ENCODE measurements around the gene HCFC2. TPM values are rescaled to one million over a fixed set of nuclear protein-coding genes. Genes with fewer than 3 reads are reported as not detected.
"Not testable (repeated sequence)": the region's sequence is repeated elsewhere in the genome, so short reads cannot be mapped to it uniquely, and the experiment has no call there.

HCFC2 gene
- 3.4 TPM for polyA plus RNA-seq (2013, experiment 1 of 4)
- 4.1 TPM for polyA plus RNA-seq (2013, experiment 2 of 4)
- polyA plus RNA-seq (2013, experiment 3 of 4) = 4.4 TPM
- polyA plus RNA-seq (2013, experiment 4 of 4) = 4.3 TPM

DNA sequence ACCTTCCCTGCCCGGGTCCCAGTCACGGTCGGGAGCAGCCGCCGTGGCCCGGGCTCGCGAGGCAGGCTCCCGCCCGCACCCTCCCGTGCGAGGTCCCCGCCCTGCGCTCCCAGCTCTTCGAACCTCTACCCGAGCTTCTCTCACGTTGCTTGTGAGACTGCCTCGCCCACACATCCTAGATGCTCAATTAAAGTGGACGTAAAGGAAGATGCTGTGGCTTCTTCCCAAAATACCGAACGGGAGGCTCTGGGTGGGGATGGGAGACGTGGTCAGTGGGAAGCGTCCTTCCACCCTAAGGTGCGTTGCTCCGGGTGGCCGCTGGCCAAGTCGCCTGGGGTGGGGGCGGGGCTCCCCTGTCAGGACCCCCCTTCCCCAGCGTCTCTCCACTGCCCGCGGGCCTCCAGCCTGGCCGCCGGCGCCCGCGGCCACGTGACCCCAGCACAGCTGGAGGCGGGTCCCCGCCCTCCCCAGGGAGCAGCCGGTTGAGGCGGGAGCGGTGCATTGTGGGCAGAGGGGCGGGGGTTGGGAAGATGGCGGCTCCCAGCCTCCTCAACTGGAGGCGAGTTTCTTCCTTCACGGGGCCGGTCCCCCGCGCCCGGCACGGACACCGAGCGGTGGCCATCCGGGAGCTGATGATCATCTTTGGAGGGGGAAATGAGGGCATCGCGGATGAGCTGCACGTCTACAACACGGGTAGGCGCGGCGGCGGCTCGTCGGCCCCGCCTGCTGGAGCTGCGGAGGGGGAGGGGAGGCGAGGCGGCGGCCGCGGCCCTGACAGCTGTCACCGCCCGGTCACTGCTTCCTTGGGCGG, at the start of gene HCFC2:
TSS of gene HCFC2 (plus strand) at position 501 of the 811 bp plus-strand sequence. CDS start at position 531, 30 bp downstream.
- H3K9me3 ChIP-seq (ENCODE audit: control insufficient read depth, low read length) = no peaks in the 10 kb centered on the region
- 0% methylated on average over 74 of the region's 74 CpGs for WGBS, 2 experiments
- H3K4me3 ChIP-seq (ENCODE audit: insufficient read depth, low read depth, low read length) = peak within 1 kb of the TSS; percentile 88
- H3K27me3 ChIP-seq (ENCODE audit: control insufficient read depth, insufficient read depth, low read length, poor library complexity, severe bottlenecking) = peaks cover 19% of the 10 kb centered on the region
- no peaks in the 10 kb centered on the region for H3K36me3 ChIP-seq (ENCODE audit: control insufficient read depth, insufficient read depth, low read length)
- peaks cover 6% of the 10 kb centered on the region for H3K4me1 ChIP-seq (ENCODE audit: control insufficient read depth, insufficient read depth, low read length)
- H3K27ac ChIP-seq (ENCODE audit: insufficient read depth, low read depth, low read length, poor library complexity, severe bottlenecking) = no peak within 1 kb of the TSS

DNA sequence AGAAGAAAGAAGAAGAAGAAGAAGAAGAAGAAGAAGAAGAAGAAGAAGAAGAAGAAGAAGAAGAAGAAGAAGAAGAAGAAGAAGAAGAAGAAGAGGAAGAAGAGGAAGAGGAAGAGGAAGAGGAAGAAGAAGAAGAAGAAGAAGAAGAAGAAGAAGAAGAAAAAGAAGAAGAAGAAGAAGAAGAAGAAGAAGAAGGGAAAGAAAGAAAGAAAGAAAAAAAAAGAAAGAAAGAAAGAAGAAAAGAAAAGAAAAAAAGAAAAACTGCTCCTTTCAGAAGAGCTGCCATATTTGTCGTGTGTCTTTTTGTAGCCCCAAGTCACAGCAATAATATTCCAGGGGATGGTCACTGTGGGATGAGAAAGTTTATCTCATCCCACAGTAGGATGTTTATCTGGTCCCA, 42.5 kb upstream of the HCFC2 start:
- not testable (repeated sequence) for H3K36me3 ChIP-seq (ENCODE audit: control insufficient read depth, insufficient read depth, low read length); H3K27me3 ChIP-seq (ENCODE audit: control insufficient read depth, insufficient read depth, low read length, poor library complexity, severe bottlenecking); H3K4me3 ChIP-seq (ENCODE audit: insufficient read depth, low read depth, low read length); H3K27ac ChIP-seq (ENCODE audit: insufficient read depth, low read depth, low read length, poor library complexity, severe bottlenecking); H3K9me3 ChIP-seq (ENCODE audit: control insufficient read depth, low read length); H3K4me1 ChIP-seq (ENCODE audit: control insufficient read depth, insufficient read depth, low read length)
- WGBS, 2 experiments = 93 to 94% methylated on average over 1 of the region's 1 CpG

DNA sequence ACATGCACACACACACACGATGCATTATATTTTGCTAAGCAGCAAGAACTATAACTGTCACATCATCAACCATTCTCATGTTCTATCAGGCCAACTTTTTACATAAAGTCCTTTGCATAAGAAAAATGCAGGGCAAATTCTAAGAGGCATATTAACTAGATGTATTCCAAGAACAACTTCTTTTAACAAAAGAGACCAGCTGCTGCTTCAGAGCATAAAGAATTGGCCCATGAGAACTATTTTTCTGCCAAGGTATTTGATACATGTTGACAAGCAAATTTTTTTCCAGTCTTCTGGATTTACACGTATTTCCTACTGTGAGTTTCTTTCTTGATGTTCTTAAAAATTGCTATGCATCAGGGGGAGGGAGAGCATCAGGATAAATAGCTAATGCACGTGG, 41.5 kb upstream of the HCFC2 start:
- WGBS, 2 experiments = 89 to 95% methylated on average over 3 of the region's 3 CpGs
- no peak overlapping the region for H3K27ac ChIP-seq (ENCODE audit: insufficient read depth, low read depth, low read length, poor library complexity, severe bottlenecking)

DNA sequence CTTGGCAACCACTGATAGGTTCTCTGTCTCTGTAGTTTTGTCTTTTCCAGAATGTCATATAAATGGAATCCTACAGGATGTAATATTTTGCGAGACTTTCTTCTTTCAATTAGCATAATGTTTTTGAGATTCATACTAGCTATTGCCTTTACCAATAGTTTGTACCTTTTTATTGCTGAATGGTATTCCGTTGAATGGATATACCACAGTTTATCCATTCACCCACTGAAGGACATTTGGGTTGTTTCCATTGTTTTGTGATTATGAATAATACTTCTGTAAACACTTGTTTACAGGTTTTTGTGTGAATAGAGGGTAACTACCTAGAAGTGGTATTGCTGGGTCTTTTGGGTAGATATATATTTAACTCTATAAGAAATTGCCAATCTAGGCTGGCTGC, 40.6 kb upstream of the HCFC2 start:
- Histone ChIP-seq H3K4me1 (ENCODE audit: control insufficient read depth, insufficient read depth, low read length) (no peaks in the 10 kb centered on the region), H3K4me3 (ENCODE audit: insufficient read depth, low read depth, low read length) (no peak overlapping the region), H3K9me3 (ENCODE audit: control insufficient read depth, low read length) (no peaks in the 10 kb centered on the region), H3K27ac (ENCODE audit: insufficient read depth, low read depth, low read length, poor library complexity, severe bottlenecking) (no peak overlapping the region), H3K27me3 (ENCODE audit: control insufficient read depth, insufficient read depth, low read length, poor library complexity, severe bottlenecking) (no peaks in the 10 kb centered on the region), H3K36me3 (ENCODE audit: control insufficient read depth, insufficient read depth, low read length) (no peaks in the 10 kb centered on the region)
- WGBS, 2 experiments = 71% methylated on average over 1 of the region's 2 CpGs; no CpG with 5 or more reads in 1 of the 2 experiments

More for the DNA sequence above, 41.5 kb upstream of the HCFC2 start:
- no peaks in the 10 kb centered on the region for H3K27me3 ChIP-seq (ENCODE audit: control insufficient read depth, insufficient read depth, low read length, poor library complexity, severe bottlenecking)
- H3K9me3 ChIP-seq (ENCODE audit: control insufficient read depth, low read length) = no peaks in the 10 kb centered on the region
- no peak overlapping the region for H3K4me3 ChIP-seq (ENCODE audit: insufficient read depth, low read depth, low read length)
- no peaks in the 10 kb centered on the region for H3K36me3 ChIP-seq (ENCODE audit: control insufficient read depth, insufficient read depth, low read length)
- H3K4me1 ChIP-seq (ENCODE audit: control insufficient read depth, insufficient read depth, low read length) = no peaks in the 10 kb centered on the region

DNA sequence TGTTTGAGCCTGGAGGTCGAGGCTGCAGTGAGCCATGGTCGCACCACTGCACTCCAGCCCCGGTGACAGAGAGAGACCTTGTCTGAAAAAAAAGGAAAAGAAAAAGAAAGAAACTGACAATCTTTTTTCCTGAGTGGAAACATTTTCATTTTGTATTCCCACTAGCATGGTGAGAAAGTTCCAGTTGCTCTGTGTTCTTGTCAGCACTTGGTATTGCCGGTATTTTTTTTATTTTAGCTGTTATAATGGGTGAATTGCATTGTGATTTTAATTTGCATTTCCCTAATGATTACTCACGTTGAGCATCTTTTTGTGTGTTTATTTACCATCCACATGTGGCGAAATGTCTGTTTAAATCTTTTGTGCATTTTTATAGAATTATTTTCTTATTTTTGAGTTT, 40.0 kb upstream of the HCFC2 start:
- Histone ChIP-seq H3K4me3 (ENCODE audit: insufficient read depth, low read depth, low read length) (no peak overlapping the region), H3K4me1 (ENCODE audit: control insufficient read depth, insufficient read depth, low read length) (no peaks in the 10 kb centered on the region), H3K27ac (ENCODE audit: insufficient read depth, low read depth, low read length, poor library complexity, severe bottlenecking) (no peak overlapping the region), H3K27me3 (ENCODE audit: control insufficient read depth, insufficient read depth, low read length, poor library complexity, severe bottlenecking) (no peaks in the 10 kb centered on the region), H3K9me3 (ENCODE audit: control insufficient read depth, low read length) (no peaks in the 10 kb centered on the region), H3K36me3 (ENCODE audit: control insufficient read depth, insufficient read depth, low read length) (no peaks in the 10 kb centered on the region)
- 93 to 98% methylated on average over 6 of the region's 6 CpGs for WGBS, 2 experiments

DNA sequence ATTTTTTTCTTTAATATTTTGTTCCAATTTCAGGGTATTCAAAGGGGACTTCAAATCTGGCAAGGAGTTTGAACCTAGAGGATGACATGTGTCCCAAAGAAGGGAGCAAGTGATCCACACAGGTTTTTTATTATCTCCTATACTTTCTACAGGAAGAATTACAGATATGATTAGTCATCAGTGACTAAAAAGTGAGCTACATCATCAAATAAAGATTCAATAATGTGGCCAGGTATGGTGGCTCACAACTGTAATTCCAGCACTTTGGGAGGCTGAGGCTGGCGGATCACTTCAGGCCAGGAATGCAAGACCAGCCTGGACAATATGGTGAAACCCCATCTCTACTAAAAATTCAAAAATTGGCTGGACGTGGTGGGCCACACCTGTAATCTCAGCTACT, 38.6 kb upstream of the HCFC2 start:
- Histone ChIP-seq H3K36me3 (ENCODE audit: control insufficient read depth, insufficient read depth, low read length) (no peaks in the 10 kb centered on the region), H3K27ac (ENCODE audit: insufficient read depth, low read depth, low read length, poor library complexity, severe bottlenecking) (no peak overlapping the region), H3K27me3 (ENCODE audit: control insufficient read depth, insufficient read depth, low read length, poor library complexity, severe bottlenecking) (no peaks in the 10 kb centered on the region), H3K4me3 (ENCODE audit: insufficient read depth, low read depth, low read length) (no peak overlapping the region), H3K4me1 (ENCODE audit: control insufficient read depth, insufficient read depth, low read length) (no peaks in the 10 kb centered on the region), H3K9me3 (ENCODE audit: control insufficient read depth, low read length) (no peaks in the 10 kb centered on the region)
- 92 to 93% methylated on average over 2 of the region's 2 CpGs for WGBS, 2 experiments

DNA sequence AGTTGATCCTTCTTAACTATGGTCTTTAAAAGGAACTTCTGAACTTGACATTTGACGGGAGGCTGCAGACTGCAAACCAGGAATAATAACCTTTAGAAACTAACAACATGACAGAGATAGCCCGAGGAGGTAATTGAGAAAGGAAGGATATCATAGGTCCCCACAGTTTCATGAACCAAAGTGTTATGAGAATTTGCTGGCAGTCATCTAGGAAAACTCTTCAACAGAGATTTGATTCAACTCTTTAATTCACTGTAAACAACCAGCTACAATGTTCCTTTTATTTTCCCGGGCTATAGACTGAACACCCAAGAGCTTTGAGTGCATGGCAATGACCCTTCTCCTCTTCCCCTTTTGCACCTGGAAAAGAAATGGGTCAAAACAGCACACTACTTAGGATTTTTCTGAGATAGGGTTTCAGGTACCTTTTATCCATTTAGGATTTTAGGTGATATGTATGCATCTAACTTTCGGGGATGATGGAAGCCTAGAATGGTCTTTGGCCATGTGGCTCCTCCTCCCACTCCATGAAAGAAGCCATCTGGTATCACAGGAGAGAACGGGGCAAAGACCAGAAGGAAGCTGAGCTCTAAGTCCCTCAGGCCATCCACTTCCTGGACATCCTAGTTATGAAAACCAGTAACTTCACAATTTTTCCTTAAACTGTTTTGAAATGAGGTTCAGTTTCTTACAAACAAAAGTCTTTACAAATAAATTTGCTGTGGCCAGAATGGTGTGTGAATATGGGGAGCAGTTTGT, 37.3 kb upstream of the HCFC2 start:
- H3K36me3 ChIP-seq (ENCODE audit: control insufficient read depth, insufficient read depth, low read length) = no peaks in the 10 kb centered on the region
- no peak overlapping the region for H3K4me3 ChIP-seq (ENCODE audit: insufficient read depth, low read depth, low read length)
- no peak overlapping the region for H3K27ac ChIP-seq (ENCODE audit: insufficient read depth, low read depth, low read length, poor library complexity, severe bottlenecking)
- H3K9me3 ChIP-seq (ENCODE audit: control insufficient read depth, low read length) = no peaks in the 10 kb centered on the region
- no peaks in the 10 kb centered on the region for H3K27me3 ChIP-seq (ENCODE audit: control insufficient read depth, insufficient read depth, low read length, poor library complexity, severe bottlenecking)
- 70 to 74% methylated on average over 4 to 5 of the region's 5 CpGs for WGBS, 2 experiments
- H3K4me1 ChIP-seq (ENCODE audit: control insufficient read depth, insufficient read depth, low read length) = no peaks in the 10 kb centered on the region

DNA sequence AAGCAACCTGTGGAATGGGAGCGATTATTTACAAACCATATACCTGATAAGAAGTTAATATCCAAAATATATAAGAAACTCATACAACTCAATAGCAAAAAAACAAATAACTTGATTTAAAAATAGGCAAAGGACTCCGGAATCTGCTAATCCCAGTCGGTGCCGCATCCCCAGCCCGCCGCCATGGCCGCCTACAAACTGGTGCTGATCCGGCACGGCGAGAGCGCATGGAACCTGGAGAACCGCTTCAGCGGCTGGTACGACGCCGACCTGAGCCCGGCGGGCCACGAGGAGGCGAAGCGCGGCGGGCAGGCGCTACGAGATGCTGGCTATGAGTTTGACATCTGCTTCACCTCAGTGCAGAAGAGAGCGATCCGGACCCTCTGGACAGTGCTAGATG, 33.7 kb upstream of the HCFC2 start:
- H3K27ac ChIP-seq (ENCODE audit: insufficient read depth, low read depth, low read length, poor library complexity, severe bottlenecking); H3K27me3 ChIP-seq (ENCODE audit: control insufficient read depth, insufficient read depth, low read length, poor library complexity, severe bottlenecking); H3K4me1 ChIP-seq (ENCODE audit: control insufficient read depth, insufficient read depth, low read length); H3K36me3 ChIP-seq (ENCODE audit: control insufficient read depth, insufficient read depth, low read length); H3K4me3 ChIP-seq (ENCODE audit: insufficient read depth, low read depth, low read length); H3K9me3 ChIP-seq (ENCODE audit: control insufficient read depth, low read length): not testable (repeated sequence)
- WGBS, 2 experiments = 94 to 100% methylated on average over 1 of the region's 27 CpGs

DNA sequence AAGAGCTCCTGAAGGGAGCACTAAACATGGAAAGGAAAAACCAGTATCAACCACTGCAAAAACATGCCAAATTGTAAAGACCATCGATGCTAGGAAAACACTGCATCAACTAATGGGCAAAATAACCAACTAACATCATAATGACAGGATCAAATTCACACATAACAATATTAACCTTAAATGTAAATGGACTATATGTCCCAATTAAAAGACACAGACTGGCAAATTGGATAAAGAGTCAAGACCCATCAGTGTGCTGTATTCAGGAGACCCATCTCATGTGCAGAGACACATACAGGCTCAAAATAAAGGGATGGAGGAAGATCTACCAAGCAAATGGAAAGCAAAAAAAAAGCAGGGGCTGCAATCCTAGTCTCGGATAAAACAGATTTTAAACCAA, 28.2 kb upstream of the HCFC2 start:
- WGBS, 2 experiments = 94 to 96% methylated on average over 2 of the region's 2 CpGs
- H3K9me3 ChIP-seq (ENCODE audit: control insufficient read depth, low read length); H3K27ac ChIP-seq (ENCODE audit: insufficient read depth, low read depth, low read length, poor library complexity, severe bottlenecking); H3K4me1 ChIP-seq (ENCODE audit: control insufficient read depth, insufficient read depth, low read length); H3K36me3 ChIP-seq (ENCODE audit: control insufficient read depth, insufficient read depth, low read length); H3K27me3 ChIP-seq (ENCODE audit: control insufficient read depth, insufficient read depth, low read length, poor library complexity, severe bottlenecking); H3K4me3 ChIP-seq (ENCODE audit: insufficient read depth, low read depth, low read length): not testable (repeated sequence)

DNA sequence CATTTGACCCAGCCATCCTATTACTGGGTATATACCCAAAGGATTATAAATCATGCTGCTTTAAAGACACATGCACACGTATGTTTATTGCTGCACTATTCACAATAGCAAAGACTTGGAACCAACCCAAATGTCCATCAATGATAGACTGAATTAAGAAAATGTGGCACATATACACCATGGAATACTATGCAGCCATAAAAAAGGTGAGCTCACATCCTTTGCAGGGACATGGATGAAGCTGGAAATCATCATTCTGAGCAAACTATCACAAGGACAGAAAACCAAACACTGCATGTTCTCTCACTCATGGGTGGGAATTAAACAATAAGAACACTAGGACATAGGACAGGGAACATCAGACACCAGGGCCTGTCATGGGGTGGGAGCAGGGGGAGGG, 24.6 kb upstream of the HCFC2 start:
- H3K27me3 ChIP-seq (ENCODE audit: control insufficient read depth, insufficient read depth, low read length, poor library complexity, severe bottlenecking); H3K9me3 ChIP-seq (ENCODE audit: control insufficient read depth, low read length); H3K27ac ChIP-seq (ENCODE audit: insufficient read depth, low read depth, low read length, poor library complexity, severe bottlenecking); H3K4me3 ChIP-seq (ENCODE audit: insufficient read depth, low read depth, low read length); H3K4me1 ChIP-seq (ENCODE audit: control insufficient read depth, insufficient read depth, low read length); H3K36me3 ChIP-seq (ENCODE audit: control insufficient read depth, insufficient read depth, low read length): not testable (repeated sequence)
- 86 to 93% methylated on average over 1 of the region's 1 CpG for WGBS, 2 experiments
